GM19397 (cell line): ENCODE data around the gene NPLOC4.

ENCODE experiments used
- ATAC-seq: cut with Tn5 transposase; IDR thresholded peaks from one replicate; pipeline ENCODE4 v1.9.1; 2021; ENCODE audit warnings: mild to moderate bottlenecking, moderate library complexity; ENCODE audit not compliant: unreplicated experiment

The NPLOC4 gene

DNA sequence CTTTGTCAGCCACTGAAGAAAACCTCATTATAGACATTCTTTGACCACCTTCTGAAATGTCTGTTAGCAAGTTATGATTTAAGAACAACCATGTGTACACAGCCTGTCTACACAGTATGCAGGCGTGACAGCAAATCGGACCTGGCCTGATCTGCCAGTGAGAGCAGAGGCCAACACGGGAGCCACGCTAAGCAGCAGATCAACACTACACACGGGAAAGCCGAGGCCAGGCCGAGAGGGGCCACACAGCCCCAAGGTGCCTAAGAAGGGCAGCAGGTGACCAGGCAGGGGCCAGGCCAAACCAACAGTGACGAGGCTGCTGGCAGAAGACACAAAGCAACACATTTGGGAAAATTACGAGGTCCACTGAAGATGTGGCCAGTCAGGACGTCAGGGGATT is 68.5 kb downstream of the NPLOC4 start:
- no peak for ATAC-seq

DNA sequence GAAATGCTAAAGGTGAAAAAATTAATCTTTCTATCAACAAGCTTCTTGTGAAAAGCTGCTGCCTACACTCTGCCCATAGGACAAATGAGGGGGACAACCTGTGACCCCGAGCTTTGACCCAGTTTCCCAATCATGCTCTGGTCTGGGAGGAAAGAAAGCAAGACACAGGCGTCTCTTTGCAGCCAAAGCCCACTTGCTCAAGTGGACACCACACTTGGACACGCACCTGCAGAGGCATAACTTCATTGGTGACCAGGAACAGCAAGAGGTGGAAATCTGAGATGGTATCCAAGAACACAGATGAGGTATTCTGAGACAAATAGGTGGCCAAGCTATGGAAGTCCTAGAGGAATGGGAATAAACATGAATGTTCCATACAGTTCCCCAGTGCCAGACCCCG is 69.7 kb downstream of the NPLOC4 start:
- ATAC-seq = no peak

DNA sequence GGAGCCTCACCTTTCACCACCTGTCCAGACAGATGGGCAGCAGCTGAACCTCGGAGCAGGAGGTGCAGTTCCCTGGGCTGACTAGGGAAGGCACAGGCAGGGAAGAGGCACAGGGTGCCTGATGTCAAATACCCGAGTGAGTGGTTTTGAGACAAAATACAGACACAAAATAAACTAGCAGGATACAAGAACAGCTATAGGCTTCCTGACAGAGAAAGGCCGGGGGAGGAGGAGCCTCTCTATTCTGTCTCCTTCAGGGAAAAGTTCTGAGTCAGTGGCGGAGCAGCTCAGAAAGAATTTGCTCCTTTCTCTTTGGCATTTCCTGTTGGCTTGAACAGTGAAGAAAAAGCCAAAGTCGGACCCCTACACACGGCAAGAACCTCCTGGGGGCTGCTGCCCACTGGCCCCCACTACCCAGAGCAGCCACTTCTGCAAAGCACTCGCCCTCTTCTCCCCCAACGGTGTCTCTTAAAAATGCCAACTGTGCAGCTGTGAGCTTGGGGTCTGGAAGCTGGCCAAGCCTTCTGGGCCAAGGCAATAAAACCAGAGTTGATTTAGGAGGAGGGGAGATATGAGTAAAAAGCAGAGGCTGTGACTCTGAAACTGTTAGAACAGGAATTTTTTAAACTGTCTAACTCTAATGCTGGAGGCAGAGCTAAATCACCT is 70.3 kb downstream of the NPLOC4 start:
- ATAC-seq = no peak

DNA sequence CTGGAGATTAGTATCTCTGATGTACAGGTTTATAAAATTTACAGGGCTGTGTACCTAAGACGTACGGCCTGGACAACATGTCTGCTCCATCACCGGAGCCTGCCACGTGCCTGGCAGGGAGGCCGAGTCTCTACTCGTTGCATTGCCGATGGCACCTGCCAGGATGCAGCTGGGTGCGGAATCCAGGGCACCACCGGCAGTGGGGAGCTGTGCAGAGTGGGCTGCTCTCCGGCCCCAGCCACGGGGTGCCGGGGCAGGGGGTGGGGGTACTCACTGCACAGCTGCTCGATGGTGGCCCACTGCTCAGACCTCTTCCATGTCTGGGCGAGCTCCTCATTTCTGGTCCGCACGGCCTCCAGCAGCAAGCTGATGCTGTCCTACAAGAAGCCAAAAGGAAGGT is 71.7 kb downstream of the NPLOC4 start:
- ATAC-seq = no peak

- no peak for ATAC-seq
These were observed 72.1 kb downstream of the NPLOC4 start for GRCh38 chr17:81564778-81565177.

DNA sequence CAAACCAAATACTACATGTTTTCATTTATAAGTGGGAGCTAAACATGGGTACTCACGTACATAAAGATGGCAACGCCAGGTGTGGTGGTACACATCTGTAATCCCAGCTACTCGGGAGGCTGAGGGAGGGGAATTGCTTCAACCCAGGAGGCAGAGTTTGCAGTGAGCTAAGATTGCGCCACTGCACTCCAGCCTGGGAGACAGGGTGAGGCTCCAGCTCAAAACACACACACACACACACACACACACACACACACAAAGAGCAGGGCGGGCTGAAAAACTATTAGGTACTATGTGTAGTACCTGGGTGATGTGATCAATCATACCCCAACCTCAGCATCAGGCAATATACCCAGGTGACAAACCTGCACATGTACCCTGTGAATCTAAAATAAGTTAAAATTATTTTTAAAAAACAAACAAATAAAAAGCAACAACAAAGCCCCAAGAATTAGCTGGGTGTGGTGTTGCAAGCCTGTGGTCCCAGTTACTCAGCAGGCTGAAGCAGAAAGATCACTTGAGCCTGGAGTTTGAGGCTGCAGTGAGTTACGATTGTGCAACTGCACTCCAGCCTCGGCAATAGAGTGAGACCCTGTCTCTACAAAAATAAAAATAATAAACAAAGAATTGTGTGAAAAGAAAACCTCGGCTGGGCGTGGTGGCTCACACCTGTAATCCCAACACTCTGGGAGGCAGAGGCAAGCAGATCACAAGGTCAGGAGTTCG is 72.9 kb downstream of the NPLOC4 start:
- ATAC-seq = no peak

GRCh38 chr17:81561494-81561885 is 75.4 kb downstream of the NPLOC4 start:
- no peak for ATAC-seq

- ATAC-seq = no peak
These were observed 77.7 kb downstream of the NPLOC4 start for GRCh38 chr17:81558941-81559806.

- no peak for ATAC-seq
These were observed 78.8 kb downstream of the NPLOC4 start for GRCh38 chr17:81558115-81558468.

DNA sequence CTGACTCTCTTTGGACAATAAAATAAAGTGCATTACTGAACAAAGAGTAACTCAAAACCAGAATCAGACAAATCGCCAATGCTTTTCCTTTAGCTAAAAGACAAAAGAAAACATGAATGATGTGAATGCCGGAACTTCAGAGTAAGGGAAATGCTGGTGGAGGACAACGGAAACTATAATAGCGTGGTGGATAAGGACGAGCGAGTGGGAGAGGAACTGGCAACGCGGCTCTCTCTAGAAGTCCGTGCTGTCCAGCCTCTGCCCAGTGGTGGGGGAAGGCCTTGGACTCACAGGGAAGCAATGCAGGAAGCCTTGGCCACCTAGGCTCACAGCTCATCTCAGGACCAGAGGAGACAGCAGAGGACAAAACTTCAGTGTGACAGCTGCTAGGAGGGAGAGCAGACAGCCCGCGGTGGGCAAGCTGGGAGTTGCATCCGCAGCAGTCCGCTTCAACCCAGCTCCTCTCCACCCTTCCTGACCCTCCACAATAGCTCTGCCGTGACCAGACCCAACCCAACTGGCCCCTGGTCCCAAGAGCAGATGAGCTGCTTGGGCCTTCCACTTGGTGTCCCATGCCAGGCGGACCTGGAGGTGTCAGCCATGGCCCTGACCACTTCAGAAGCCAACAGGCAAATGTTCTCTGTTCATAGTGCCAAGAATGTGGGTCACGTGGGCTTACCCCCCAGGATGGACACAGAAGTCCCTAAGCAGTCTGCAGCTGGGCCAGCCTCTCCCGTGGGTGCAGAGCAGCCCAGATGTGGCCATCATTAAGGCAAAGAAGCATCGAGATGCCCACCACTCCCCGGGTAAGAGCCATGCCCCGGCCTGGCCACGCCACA is 79.4 kb downstream of the NPLOC4 start:
- no peak for ATAC-seq

GRCh38 chr17:81556863-81557262 is 80.0 kb downstream of the NPLOC4 start:
- ATAC-seq = no peak

- ATAC-seq = no peak
These were observed 80.7 kb downstream of the NPLOC4 start for GRCh38 chr17:81556175-81556691.

- no peak for ATAC-seq
These were observed 83.2 kb downstream of the NPLOC4 start for GRCh38 chr17:81553616-81554181.

GRCh38 chr17:81553018-81553615 is 83.8 kb downstream of the NPLOC4 start:
- ATAC-seq = peak; percentile 22

DNA sequence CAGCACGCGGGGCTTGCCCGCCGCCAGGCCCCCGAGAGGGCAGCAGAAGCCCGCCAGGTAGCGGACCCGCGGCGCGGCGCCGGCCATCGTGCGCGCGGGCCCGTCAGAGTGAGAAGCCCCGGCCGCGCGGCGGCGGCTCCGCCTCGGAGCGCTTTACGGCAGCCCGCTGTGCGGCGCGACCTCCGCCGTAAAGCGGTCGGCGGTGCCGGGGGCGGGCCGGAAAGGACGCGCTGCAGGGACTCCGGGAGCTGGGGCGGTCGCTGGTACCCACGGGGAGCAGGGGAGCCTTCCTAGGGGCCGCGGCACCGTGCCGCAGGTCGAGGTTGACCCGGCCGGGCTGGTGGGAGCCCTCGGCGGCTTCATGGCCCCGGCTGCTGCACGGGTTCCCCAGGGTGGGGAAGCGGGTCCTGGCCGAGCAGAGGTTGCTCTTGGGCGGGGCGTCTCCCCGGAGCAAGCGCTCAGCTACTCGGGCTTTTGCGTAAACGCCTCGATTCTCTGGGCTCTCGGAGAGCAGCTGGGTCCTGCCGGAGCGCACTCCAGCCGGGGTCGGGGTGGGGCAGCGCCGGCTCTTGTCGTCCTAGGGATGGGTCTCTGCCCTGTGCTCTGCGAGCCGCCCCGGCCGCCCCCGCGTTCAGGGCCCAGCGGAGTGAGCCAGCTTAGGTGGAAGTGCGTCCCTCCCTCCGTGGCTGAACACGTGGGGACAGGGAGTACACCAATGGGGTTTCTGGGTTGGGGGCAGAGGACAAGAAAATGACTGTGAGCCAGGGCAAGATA is 84.5 kb downstream of the NPLOC4 start, which contains the start of gene FAAP100:
Gene FAAP100 (minus strand): TSS at position 110 of the 774 bp plus-strand sequence. CDS start 23 bp downstream, at position 87.
- ATAC-seq = peak; percentile 46

GRCh38 chr17:81551458-81552243 is 85.3 kb downstream of the NPLOC4 start:
- no peak for ATAC-seq

GRCh38 chr17:81550830-81551457 is 86.0 kb downstream of the NPLOC4 start:
- ATAC-seq = no peak

GRCh38 chr17:81550285-81550684 is 86.6 kb downstream of the NPLOC4 start:
- no peak for ATAC-seq
